Activated CD4-positive, CD25-positive, alpha-beta regulatory T cell (primary cell): Measurements from ENCODE around the gene LRP1.

Experiments
- DNase-seq, 4 experiments: peaks; one replicate each; lab custom pipeline; 2025; lab: John Stamatoyannopoulos, UW

LRP1 gene

DNA sequence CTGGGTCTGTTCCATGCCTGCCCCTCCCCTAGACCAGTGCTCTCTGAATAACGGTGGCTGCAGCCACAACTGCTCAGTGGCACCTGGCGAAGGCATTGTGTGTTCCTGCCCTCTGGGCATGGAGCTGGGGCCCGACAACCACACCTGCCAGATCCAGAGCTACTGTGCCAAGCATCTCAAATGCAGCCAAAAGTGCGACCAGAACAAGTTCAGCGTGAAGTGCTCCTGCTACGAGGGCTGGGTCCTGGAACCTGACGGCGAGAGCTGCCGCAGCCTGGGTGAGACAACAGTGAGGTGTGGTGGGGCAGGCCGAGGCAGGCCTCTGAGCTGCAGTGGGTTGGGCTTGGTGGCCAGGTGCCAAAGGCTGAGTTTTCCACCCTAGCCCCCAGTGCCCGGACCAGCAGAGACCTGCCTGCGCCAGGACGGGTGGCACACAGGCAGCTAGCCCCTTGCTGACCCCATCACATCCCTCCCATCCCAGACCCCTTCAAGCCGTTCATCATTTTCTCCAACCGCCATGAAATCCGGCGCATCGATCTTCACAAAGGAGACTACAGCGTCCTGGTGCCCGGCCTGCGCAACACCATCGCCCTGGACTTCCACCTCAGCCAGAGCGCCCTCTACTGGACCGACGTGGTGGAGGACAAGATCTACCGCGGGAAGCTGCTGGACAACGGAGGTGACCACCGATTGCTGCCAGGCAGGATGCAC, 47.3 kb downstream of the LRP1 start:
- DNase-seq, result peak in 2 of 4 experiments; percentile 14 to 23

DNA sequence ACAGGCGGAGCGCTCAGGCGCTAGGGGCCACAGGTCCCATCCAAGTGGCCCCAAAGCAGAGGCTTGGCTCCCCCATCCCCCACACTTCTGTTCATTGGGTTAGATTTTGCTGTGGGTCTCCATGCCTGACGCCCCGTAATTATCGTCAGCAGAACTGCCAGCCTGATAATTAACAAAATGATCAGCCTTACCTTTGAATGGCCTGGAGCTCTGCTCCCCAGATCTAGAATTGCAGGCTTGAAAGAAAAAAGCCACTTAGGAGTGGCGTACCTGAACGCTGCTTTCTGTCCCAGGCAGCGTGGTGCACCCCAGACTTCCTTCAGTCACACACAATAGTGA, 47.8 kb downstream of the LRP1 start:
- no peak for DNase-seq

DNA sequence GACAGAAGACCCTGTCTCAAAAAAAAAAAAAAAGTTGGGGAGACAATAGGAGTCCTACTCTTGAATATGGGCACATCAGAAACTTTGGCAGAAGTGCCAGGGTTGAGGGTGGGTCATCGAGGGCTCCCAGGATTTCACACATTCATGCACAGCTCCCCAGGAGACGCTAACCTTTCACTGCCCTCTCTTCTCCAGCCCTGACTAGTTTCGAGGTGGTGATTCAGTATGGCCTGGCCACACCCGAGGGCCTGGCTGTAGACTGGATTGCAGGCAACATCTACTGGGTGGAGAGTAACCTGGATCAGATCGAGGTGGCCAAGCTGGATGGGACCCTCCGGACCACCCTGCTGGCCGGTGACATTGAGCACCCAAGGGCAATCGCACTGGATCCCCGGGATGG, 48.6 kb downstream of the LRP1 start:
- no peak for DNase-seq

DNA sequence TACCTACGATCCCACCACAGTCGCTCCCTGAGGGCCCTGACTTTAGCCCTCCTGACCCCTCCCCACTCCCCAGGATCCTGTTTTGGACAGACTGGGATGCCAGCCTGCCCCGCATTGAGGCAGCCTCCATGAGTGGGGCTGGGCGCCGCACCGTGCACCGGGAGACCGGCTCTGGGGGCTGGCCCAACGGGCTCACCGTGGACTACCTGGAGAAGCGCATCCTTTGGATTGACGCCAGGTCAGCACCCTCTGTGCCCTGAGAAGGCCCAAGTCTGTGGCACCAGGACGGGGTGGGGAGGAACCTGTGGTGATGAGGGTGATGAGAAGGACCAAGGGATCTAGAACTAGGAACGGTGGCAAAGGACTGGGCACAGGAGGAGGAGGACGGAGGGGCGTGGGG, 49.1 kb downstream of the LRP1 start:
- no peak for DNase-seq

DNA sequence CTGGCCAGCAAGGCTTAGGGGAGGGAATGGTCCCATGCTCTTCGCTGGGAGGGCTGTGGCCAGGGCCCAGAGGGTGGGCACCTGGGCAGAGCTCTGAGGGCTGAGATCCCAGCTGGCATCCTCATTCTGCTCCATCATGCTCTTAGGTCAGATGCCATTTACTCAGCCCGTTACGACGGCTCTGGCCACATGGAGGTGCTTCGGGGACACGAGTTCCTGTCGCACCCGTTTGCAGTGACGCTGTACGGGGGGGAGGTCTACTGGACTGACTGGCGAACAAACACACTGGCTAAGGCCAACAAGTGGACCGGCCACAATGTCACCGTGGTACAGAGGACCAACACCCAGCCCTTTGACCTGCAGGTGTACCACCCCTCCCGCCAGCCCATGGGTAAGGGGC, 49.9 kb downstream of the LRP1 start:
- no peak for DNase-seq

DNA sequence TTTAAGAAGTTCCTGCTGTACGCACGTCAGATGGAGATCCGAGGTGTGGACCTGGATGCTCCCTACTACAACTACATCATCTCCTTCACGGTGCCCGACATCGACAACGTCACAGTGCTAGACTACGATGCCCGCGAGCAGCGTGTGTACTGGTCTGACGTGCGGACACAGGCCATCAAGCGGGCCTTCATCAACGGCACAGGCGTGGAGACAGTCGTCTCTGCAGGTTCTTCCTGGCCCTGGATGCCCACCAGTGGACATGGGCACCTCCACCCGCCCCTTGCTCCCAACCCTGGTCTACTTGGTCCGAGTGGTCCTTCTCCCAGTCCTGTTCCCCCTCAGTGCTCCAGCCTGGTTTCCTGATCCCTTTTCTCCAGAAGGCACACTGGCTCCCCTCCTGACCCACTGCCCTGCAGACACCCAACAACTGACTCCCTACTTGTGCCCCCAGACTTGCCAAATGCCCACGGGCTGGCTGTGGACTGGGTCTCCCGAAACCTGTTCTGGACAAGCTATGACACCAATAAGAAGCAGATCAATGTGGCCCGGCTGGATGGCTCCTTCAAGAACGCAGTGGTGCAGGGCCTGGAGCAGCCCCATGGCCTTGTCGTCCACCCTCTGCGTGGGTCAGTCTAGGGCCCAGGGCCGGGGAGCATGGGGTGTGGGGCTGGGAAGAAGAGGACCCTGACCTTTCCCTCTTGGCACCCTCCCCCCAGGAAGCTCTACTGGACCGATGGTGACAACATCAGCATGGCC, 51.2 kb downstream of the LRP1 start:
- DNase-seq, result no peak

DNA sequence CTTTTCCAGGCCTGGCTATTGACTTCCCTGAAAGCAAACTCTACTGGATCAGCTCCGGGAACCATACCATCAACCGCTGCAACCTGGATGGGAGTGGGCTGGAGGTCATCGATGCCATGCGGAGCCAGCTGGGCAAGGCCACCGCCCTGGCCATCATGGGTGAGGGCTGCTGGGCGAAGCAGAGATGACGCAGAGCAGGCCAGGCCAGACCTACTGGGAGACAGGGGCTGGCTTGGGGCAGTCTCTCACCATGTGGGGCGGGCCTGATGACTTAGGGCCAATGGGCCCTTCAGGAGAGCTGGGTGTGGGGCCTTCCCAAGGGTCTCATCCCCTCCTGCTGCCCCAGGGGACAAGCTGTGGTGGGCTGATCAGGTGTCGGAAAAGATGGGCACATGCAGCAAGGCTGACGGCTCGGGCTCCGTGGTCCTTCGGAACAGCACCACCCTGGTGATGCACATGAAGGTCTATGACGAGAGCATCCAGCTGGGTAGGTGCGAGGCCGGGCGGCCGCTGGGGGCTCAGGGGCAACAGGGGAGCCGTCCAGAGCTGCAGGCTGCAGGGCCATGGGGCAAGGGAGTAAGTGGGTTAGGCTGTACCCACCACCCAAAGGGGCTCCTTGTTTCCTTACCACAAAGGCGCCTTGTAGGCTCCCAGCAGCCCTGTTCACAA, 52.2 kb downstream of the LRP1 start:
- no peak for DNase-seq

DNA sequence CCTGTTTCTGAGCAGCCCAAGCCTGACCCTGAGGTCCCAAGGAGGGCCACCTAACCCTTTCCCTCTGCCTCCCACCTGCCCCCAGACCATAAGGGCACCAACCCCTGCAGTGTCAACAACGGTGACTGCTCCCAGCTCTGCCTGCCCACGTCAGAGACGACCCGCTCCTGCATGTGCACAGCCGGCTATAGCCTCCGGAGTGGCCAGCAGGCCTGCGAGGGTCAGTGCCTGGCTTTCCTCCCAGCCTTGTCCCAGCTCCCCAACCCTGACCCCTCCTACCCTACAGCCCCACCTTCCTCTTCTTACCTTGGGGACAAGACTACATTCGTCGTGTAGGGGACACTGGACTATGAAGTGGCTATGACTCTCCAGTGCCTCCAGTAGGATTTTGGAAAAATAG, 52.8 kb downstream of the LRP1 start:
- no peak for DNase-seq

DNA sequence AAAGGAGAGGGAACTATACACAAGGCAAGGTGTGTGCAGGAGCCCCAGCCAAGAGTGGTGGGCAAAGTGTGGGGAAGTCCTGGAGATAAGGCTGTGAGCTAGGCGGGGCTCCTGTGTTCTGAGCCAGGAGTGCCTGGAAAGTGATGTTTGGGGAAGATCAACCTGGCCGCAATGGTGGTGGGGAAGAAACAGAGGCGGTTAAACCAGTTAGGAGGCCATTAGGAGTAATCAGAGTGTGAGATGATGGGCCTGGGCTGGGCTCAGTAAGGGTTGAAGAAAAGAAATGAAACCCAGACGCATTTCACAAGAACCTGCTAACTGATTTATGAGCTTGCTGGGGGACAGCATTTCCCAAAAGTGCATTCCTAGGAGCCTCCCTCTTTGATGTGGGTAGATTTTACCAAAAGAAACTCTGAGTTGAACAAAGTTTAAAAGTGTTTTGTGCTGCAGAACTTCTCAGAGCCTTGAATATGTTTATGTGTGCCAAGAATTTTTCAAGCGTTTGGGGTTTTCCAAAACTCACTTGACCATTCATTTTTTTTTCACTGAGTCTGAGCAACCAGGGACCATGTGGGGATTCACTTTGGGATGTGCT, 53.4 kb downstream of the LRP1 start:
- no peak for DNase-seq

DNA sequence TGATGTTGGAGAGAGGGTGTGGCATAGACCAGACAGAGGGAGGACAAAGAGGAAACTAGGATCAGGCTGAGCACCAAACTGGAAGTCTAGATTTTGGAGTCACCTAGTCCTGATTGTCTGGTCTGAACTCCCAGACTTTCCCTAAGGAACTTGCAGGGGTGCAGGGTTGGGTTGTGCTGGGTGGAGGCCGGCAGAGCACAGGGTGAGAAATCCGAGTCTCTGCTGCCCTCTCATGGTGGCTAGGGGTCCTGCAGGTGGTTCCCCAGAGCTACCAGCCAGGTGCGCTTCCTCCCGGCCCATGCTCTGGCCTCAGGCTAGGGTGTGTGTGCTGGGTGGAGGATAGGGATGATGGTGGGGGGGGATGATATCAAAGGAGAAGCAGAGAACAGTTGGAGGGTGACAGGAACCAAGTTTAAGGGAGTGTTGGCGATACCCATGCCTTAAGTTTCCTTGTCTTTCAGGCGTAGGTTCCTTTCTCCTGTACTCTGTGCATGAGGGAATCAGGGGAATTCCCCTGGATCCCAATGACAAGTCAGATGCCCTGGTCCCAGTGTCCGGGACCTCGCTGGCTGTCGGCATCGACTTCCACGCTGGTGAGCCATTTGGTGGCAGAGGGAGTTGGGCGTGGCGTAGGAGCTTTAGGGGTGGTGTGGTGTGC, 54.8 kb downstream of the LRP1 start:
- peak; percentile 67 to 73 (median 69) for DNase-seq

DNA sequence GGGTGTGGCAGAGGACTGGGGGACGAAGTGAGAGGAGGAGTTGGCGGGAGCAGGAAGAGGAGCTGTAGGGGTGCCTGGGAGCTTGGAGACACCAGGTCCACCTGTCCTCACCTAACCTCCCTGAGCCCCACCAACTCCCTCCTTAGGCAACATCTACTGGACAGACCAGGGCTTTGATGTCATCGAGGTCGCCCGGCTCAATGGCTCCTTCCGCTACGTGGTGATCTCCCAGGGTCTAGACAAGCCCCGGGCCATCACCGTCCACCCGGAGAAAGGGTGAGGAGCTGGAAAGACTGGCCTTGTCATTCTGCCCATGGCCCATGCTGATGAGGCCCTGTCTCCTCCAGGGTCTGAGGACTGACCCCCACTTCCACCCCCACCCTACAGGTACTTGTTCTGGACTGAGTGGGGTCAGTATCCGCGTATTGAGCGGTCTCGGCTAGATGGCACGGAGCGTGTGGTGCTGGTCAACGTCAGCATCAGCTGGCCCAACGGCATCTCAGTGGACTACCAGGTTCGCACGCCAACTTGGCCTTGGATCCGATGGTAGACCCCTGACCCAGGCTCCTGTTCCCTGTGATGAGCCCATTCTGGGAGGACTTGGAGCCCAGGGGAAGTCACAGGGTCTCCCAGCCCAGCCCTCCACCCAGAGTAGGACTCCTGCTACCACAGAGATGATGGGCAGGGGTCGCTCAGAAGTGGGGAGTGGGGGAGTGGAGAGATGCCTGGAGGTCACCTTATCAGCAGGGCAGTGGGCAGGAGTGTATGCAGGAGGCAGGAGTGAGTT, 55.8 kb downstream of the LRP1 start:
- DNase-seq, result no peak

DNA sequence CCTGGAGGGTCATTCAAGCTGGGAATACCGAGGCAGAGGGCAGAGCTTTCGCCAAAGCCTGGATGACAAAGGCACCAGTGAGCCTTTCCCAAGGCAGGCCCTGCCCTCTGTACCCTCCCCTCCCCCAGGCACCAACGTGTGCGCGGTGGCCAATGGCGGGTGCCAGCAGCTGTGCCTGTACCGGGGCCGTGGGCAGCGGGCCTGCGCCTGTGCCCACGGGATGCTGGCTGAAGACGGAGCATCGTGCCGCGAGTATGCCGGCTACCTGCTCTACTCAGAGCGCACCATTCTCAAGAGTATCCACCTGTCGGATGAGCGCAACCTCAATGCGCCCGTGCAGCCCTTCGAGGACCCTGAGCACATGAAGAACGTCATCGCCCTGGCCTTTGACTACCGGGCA, 57.1 kb downstream of the LRP1 start:
- no peak for DNase-seq

DNA sequence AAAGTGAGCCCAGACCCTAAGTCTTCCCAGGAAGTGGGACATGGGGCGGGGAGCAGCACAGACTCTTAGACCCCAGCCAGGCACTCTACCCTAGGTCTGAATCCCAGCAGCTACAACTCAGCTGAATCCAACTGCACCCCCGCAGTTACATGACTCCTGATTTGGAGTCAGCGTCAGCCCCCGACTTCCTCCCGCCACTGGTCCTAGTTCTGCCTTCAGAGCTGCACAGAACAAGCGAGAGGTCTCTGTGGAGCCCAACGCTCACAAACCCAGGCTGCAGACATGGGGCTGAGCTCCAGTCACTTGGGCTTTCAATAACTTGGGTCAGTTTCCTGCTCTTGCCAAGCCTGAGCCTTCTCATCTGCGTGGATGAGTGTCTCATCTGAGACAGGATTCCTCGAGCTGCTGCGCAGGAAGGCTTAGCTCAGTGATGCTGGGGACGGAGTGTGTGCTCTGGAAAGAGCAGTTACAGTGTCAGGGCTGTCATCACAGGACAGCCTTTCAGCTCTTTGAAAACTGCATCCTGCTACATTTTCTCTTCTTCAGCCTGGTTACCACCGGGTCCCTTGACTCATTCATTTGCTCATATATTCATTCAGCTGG, 57.7 kb downstream of the LRP1 start:
- no peak for DNase-seq

DNA sequence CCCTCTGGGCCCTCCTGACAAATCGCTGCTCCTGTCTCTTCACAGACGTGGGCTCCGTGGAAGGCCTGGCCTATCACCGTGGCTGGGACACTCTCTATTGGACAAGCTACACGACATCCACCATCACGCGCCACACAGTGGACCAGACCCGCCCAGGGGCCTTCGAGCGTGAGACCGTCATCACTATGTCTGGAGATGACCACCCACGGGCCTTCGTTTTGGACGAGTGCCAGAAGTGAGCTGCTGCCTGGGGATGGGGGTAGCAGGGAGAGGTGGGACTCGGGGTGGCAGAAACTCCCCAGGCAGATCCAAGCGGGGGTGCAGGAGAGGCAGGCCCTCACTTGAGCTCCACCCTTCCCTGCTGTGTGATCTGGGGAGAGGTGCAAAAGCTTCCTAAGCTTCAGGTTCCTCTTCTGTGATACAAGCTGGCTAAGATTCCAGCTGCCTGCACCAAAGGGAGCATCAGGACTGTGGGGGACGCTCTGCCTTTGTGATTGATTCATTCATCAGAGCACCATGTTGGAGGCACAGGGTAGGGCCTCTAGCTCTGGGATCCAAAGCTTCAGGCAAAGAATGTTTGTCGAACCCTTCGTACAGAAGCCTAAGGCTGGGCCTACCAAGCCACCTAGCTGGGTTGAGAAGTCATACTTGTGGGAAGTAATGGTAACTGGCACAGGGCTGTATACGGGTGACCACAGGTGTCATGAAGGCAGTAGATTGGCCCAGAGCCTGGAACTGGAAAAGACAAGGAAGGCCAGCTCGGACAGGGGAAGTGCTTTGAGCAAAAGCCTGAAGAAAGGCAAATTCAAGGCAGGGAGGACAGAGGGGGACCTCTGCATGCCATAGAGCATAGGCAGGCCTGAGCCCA, 59.2 kb downstream of the LRP1 start:
- no peak for DNase-seq

DNA sequence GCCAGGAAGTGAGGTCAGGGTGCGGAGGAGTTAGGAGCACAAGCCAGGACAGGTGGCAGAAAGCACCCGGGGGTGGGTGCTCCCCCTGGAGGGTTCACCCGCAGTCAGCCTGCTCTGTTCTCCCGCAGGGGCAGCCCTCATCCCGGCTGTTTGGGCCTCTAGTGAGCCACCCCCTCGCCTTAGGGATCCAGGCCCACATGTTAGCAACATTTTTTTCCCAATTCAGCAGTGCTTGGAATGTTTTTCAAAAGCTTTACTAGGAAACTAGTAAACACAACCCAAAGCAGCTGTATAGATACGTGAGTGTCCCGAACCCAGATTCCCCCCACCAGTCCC, 59.8 kb downstream of the LRP1 start:
- DNase-seq, result no peak

DNA sequence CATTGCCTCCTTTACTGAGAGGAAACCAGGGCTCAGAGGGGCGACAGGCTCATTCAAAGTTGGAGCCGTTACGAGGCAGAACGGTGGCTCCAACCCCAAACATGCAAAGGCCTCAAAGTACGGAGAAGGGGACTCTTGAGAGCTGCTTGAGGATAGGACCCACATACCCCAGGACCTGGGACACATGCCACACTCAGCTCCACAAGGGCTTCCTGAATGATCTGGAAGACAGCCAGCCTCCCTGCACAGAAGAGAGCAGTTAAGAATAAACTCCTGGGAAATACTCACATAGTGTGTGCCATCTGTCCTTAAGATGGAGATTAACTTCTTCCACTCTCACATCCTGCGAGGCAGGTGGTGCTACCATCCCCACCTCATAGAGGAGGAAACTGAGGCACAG, 61.8 kb downstream of the LRP1 start:
- no peak for DNase-seq

DNA sequence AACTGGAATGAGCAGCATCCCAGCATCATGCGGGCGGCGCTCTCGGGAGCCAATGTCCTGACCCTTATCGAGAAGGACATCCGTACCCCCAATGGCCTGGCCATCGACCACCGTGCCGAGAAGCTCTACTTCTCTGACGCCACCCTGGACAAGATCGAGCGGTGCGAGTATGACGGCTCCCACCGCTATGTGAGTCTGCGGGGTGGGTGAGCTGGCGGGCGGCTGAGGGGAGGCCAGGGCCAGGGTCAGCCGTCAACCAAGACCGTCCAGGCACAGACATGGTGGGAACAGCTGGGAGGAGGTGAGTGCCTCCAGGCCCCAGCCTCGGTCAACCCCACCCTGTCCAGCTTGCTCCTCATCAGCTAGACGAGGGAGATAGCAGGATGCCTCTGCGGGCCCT, 62.5 kb downstream of the LRP1 start:
- DNase-seq, result no peak

DNA sequence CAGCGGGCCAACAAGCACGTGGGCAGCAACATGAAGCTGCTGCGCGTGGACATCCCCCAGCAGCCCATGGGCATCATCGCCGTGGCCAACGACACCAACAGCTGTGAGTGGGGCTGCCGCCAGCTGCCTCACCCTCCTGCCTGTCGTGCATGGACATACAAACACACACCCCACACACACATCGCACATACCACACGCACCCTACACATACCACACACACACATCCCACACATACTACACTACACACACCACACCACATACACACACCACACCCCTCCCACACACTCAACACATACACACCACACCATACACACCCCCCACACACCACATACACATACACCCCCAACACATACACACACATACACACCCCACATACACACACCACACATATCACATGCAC, 63.1 kb downstream of the LRP1 start:
- DNase-seq, result no peak

DNA sequence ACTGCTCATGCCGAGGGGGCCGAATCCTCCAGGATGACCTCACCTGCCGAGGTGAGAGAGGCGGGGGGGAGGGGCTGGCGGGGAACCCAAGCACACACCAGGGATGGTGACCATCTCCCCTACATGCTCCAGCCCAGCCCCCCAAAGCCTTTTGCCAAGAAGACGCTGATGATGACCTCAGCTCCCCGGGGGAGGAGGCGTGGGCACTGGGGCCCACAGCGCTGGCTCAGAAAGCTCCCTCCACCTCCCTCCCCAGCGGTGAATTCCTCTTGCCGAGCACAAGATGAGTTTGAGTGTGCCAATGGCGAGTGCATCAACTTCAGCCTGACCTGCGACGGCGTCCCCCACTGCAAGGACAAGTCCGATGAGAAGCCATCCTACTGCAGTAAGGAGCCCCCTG, 64.6 kb downstream of the LRP1 start:
- no peak for DNase-seq

DNA sequence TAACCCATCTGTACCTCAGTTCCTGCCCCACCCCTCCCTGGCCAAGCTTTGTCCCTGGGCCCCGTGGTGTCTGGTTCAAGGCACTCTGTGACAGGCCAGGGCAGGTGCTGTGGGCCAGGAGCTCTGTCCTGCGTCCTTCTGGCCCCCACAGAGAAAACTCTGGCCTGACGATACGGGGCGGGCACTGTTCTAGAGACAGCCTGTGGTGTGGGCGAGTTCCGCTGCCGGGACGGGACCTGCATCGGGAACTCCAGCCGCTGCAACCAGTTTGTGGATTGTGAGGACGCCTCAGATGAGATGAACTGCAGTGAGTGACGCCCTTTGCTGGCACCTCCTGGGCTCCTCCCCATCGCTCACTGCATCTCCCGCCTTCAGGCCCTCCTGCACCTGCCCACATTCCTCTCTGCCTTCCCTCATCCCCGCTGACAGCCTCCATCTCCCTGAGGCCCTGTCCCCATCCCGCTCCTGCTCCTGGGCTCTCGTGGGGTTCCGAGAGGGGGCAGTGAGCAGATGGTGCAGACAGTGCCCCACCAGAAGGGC, 65.5 kb downstream of the LRP1 start:
- DNase-seq, result no peak
